AG09319 (cell line): ENCODE data around the gene FYN.

Experiments
- DNase-seq: peaks from one replicate; pipeline ENCODE4 v3.0.0-alpha.2; 2010; ENCODE audit warnings: low read depth; ENCODE audit errors: extremely low read depth
- TF ChIP-seq, protein P1 (sequence below): IDR thresholded peaks from 2 replicates; pipeline ENCODE4 v1.5.1; 2011; ENCODE audit warnings: low read depth, mild to moderate bottlenecking, inconsistent platforms, low read length, moderate library complexity

The FYN gene

DNA sequence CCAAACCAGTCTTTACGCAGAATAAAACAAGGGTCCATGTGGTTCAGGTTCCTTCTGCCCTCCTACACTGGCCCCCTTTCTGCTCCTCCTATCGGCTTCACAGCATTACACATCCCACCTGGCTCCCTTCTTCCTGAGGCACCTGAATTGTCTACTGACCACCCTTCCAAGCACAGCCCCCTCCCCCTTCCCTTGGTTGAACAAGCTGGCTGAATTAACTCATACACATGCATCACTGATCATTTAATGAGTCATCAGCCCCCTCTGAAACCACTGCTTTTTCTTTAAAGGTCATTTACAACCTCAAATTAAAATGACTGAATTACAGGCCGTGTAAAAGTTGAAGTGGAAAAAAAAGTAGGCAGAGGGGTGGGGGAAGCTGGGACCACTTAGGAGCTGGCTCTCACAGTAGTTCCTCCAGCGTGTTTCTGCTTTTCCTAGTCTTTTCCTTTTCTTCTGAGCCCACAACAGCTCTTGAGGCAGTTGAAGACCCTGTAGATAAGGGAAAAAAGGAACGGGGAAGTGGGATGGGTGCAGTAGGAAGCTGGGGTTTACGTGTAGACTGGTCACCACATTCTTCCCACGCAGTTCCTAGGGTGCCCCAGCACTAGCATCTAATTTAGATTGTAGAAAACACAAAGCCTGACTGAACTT, 67.6 kb downstream of the FYN start:
- peak; percentile 25 for DNase-seq
- TF ChIP-seq, protein P1, sequence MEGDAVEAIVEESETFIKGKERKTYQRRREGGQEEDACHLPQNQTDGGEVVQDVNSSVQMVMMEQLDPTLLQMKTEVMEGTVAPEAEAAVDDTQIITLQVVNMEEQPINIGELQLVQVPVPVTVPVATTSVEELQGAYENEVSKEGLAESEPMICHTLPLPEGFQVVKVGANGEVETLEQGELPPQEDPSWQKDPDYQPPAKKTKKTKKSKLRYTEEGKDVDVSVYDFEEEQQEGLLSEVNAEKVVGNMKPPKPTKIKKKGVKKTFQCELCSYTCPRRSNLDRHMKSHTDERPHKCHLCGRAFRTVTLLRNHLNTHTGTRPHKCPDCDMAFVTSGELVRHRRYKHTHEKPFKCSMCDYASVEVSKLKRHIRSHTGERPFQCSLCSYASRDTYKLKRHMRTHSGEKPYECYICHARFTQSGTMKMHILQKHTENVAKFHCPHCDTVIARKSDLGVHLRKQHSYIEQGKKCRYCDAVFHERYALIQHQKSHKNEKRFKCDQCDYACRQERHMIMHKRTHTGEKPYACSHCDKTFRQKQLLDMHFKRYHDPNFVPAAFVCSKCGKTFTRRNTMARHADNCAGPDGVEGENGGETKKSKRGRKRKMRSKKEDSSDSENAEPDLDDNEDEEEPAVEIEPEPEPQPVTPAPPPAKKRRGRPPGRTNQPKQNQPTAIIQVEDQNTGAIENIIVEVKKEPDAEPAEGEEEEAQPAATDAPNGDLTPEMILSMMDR = no peak

DNA sequence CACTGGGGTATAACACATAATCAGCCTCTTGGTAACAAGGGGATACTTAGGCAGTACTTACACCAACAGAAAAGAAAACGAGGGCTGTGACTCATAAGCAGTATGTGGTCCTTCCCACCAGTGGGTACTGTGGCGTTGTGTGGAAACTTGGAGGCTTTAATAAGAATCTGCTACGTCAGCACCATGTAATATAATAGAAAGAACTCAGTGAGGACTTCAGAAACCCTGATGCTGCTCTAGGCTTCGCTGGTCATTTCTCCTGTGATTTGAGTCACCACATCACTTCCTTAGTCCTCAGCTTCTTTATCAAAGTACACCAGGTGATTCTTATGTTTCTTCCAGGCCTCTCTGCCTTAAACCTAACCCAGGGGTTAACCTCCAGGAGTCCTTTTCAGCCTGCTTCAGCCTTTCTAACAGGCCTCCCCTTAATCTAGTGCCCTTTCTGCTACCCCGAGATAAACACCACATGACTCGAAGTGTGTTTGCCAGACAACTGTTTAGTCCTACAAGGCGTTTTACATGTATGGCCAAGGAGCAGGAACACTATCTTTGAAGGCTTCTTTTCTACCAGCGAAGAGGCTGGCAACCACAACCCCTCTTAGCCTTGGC, 68.5 kb downstream of the FYN start:
- no peak for DNase-seq
- TF ChIP-seq, protein P1 = peak; percentile 22

DNA sequence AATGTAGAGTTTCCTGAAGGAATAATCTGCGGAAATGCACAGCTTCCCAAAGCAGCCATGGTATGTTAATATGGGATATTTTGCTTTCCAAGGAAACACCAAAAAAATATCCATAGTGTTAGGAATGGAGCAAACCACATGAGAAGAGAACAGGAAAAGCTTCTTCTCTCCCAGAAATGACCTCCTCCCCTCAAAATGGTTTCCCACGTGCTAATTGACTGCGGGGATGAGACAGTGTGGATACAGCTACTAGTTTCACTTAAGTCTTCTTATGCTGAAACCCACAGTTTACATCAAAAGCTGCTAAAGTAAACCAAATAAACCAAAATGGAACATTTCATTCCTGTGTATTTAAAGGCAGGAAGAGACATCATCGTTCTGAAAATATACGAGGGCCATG, 69.4 kb downstream of the FYN start:
- TF ChIP-seq, protein P1 = no peak
- no peak for DNase-seq

DNA sequence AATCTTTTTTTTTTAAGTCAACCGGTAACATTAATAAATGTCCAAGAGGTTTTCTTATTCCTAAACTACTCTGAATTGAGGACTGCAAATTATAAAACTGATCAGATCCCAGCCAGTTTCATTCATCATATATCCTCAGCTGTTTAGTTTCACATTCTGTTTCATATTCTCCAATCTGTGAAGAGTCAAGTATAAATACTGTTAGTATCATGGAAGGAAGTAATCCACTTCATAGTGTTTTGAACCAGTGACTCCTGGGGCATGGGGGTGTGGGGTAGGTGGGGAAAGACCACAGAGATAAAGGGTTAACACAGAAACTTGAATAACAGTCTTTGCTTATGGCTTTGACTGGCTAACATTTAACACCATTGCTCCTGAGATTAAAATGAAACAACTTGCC, 69.9 kb downstream of the FYN start:
- no peak for DNase-seq
- TF ChIP-seq, protein P1 = no peak

DNA sequence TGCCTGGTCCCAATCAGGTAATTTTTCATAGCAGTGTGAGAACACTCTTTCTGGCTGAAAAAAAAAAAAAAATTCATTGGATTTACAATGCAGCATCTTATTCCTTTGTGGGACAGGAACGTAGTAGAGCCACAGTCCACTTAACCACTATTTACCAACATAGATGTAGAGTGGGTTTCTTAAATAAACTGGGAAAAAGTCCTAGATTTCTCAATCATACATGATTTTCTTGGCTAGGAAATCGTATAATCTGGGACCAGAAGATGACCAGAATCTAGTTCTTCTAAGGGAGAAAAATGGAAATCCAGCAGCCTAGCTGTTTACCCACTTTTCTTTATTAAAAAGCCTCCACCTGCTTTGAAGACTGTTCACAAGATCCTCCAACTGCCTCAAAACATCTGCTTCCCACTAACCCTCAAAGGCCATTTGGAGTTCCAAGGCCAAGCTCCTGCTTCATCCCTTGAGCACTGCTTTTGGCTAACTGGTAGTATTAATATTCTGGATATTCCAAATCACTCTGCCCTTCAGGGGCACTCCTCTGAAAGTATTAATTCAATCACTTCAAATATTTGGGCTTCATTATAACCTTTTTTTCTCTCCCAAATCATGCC, 70.4 kb downstream of the FYN start:
- TF ChIP-seq, protein P1 = no peak
- DNase-seq = no peak

DNA sequence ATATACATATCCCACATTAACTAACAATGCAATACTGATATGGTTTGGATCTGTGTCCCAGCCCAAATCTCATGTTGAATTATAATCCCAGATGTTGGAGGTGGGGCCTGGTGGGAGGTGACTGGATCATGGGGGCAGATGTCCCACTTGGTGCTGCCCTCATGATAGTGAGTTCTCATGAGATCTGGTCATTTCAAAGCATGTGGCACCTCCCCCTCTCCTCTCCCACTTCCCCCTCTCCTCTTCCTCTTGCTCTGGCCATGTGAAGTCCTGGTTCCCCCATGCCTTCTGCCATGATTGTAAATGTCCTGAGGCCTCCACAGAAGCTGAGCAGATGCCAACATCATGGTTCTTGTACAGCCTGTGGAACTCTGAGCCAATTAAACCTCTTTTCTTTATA, 71.2 kb downstream of the FYN start:
- no peak for DNase-seq
- TF ChIP-seq, protein P1 = no peak

DNA sequence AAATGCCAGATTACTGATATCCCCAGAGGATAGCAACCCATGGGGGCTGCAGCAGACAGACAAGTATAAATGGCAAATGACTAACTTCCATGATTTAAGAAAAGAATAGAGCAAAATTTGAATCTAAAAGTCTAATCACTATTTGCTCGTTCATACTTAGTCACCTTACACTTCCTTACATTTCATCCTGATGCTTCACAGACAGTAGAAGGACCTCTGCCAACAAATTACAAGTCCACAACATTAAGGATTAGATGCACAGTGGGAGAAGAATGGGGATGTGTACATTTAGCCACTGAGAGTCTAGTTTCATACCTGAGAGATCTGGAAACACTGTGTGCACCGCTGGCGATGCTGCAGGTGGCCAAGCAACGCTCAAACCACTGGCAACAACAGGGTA, 72.4 kb downstream of the FYN start:
- TF ChIP-seq, protein P1 = no peak
- no peak for DNase-seq
